Breast epithelium (tissue), 4 donors: ENCODE results near the gene RFX8. TPM values are rescaled to one million over a fixed set of nuclear protein-coding genes. Genes with fewer than 3 reads are reported as not detected.

Source experiments
- DNase-seq, 2 donors: peaks; one replicate each; pipeline ENCODE4 v3.0.0-alpha.2; 2019; ENCODE audit warnings: low spot score in 2 of 2
- H3K27ac ChIP-seq, 2 donors: fragments of 200-600 bp; sonication (generic) in 1 of 2; one replicate each; pipeline ENCODE4 v1.5.1; 2016 to 2019; ENCODE audit warnings: mild to moderate bottlenecking in 1 of 2
- H3K27me3 ChIP-seq, 2 donors: fragments of 200-600 bp; sonication (generic) in 1 of 2; one replicate each; pipeline versions ENCODE4 v1.5.1 to v1.6.0; 2017 to 2019; ENCODE audit warnings: control low read depth in 1 of 2, mild to moderate bottlenecking in 1 of 2
- H3K36me3 ChIP-seq: fragments of 200-600 bp; one replicate; pipeline ENCODE4 v1.5.1; 2019
- H3K4me1 ChIP-seq, 2 donors: fragments of 200-600 bp; sonication (generic); one replicate each; pipeline ENCODE4 v1.5.1; 2016 to 2019; ENCODE audit warnings: control low read depth in 1 of 2
- H3K4me3 ChIP-seq, 3 donors: fragments of 200-600 bp; sonication (generic); 1 replicate in 2 of 3; 2 replicates in 1 of 3; pipeline ENCODE4 v1.5.1; 2016 to 2019; ENCODE audit warnings: mild to moderate bottlenecking in 3 of 3, moderate library complexity in 2 of 3
- H3K9me3 ChIP-seq, 2 donors: fragments of 200-600 bp; sonication (generic) in 1 of 2; one replicate each; pipeline ENCODE4 v1.5.1; 2016 to 2019; ENCODE audit warnings: control low read depth in 1 of 2
- CTCF ChIP-seq, 3 donors: fragments of 450-650 bp; IDR thresholded peaks; one replicate each; pipeline ENCODE4 v1.5.1; 2016 to 2017; ENCODE audit warnings: antibody characterized with exemption in 3 of 3, mild to moderate bottlenecking in 3 of 3, moderate library complexity in 3 of 3
- POLR2A ChIP-seq: fragments of 450-650 bp; IDR thresholded peaks from one replicate; pipeline ENCODE4 v1.6.1; 2016; ENCODE audit warnings: antibody characterized with exemption, mild to moderate bottlenecking, moderate library complexity
- POLR2AphosphoS5 ChIP-seq, 3 donors: sonication (generic); formaldehyde crosslinking; IDR thresholded peaks; one replicate each; pipeline ENCODE4 v1.6.1; 2017; ENCODE audit warnings: antibody characterized with exemption in 3 of 3
- intact Hi-C: fragments of 100-400 bp; cut with DNase I; formaldehyde crosslinking; loops from one replicate; pipeline ENCODE4 v1.15.1; 2023; ENCODE audit warnings: low total_unique reads
- total RNA-seq, 3 donors: library from RNA; depleted of rRNA; stranded (reverse); fragments of >200 nt; gene quantifications; one replicate each; pipeline ENCODE4 v1.1.0, GENCODE V29; 2016

RFX8 gene
- total RNA-seq, 3 donors from 2014 or later, result 0.96 to 3.8 (median 2.3) TPM

- Histone ChIP-seq H3K4me1 (no peaks in the 10 kb centered on the region), H3K4me3 (no peak overlapping the region), H3K9me3 (no peaks in the 10 kb centered on the region), H3K36me3 (no peaks in the 10 kb centered on the region), H3K27me3 (no peaks in the 10 kb centered on the region), H3K27ac (no peak overlapping the region)
- intact Hi-C loops, result no loop called here
- no peak for DNase-seq
- TF ChIP-seq POLR2A (no peak), CTCF (IDR thresholded peaks at IDR 0.05) (no peak), POLR2AphosphoS5 (IDR thresholded peaks at IDR 0.05) (no peak)
Measured at GRCh38 chr2:101405351-101405899, 69.5 kb downstream of the RFX8 start.

DNA sequence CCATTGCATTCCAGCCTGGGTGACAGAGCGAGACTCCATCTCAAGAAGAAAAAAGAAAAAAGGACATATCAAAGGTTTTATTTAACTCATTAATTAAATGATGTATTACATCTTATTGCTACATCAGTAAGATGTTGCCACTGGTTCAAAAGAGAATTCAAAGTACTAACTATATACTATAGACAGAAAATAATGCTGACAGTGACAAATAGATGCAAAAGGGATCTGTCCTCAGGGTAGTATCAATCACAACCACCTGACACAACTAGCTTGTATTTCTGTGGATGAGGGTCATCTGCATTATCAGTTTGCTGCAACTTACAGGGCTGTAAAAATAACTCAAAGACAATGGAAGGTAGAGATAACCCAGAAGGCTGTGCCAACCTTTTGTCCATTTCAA lies 71.2 kb downstream of the RFX8 start:
- Histone ChIP-seq H3K27ac (no peak overlapping the region), H3K4me1 (no peaks in the 10 kb centered on the region), H3K36me3 (no peaks in the 10 kb centered on the region), H3K4me3 (no peak overlapping the region), H3K27me3 (no peaks in the 10 kb centered on the region), H3K9me3 (no peaks in the 10 kb centered on the region)
- TF ChIP-seq CTCF (IDR thresholded peaks at IDR 0.05), result no peak
- TF ChIP-seq POLR2AphosphoS5 (IDR thresholded peaks at IDR 0.05), result no peak
- TF ChIP-seq POLR2A, result no peak
- DNase-seq, result no peak
- intact Hi-C loops, result no loop called here

DNA sequence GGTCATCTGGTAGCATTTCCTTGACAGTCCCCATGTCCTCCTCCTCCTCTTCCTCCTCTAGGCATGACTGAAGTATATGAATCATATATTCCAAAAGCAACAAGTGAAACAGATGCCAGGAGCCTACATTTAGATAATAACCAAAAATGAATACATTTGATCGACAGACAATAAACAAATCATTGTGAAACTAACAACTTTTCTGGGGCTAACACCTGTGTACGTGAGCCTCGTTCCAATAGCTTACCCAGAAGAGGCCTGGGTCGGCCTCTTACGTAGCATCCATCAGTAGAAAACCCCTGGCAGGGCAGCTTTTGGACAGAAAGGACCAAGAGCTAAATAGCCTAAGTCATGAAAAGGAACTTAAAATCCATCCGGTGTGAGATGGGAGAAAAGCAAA lies 72.3 kb downstream of the RFX8 start:
- Histone ChIP-seq H3K27me3 (no peaks in the 10 kb centered on the region), H3K27ac (no peak overlapping the region), H3K4me3 (no peak overlapping the region), H3K36me3 (no peaks in the 10 kb centered on the region), H3K9me3 (no peaks in the 10 kb centered on the region), H3K4me1 (no peaks in the 10 kb centered on the region)
- no peak for DNase-seq
- intact Hi-C loops, result no loop called here
- TF ChIP-seq POLR2AphosphoS5 (IDR thresholded peaks at IDR 0.05) (no peak), POLR2A (no peak), CTCF (IDR thresholded peaks at IDR 0.05) (no peak)

GRCh38 chr2:101401906-101402305 lies 73.0 kb downstream of the RFX8 start:
- TF ChIP-seq POLR2A, result no peak
- TF ChIP-seq POLR2AphosphoS5 (IDR thresholded peaks at IDR 0.05), result no peak
- no peak overlapping the region for H3K27ac ChIP-seq
- no peaks in the 10 kb centered on the region for H3K36me3 ChIP-seq
- H3K4me1 ChIP-seq, result no peaks in the 10 kb centered on the region
- no peaks in the 10 kb centered on the region for H3K9me3 ChIP-seq
- no peaks in the 10 kb centered on the region for H3K27me3 ChIP-seq
- no peak overlapping the region for H3K4me3 ChIP-seq
- intact Hi-C loops, result no loop called here
- DNase-seq, result no peak

GRCh38 chr2:101401326-101401665 lies 73.6 kb downstream of the RFX8 start:
- no peaks in the 10 kb centered on the region for H3K36me3 ChIP-seq
- no peak for DNase-seq
- no peaks in the 10 kb centered on the region for H3K9me3 ChIP-seq
- no peak overlapping the region for H3K27ac ChIP-seq
- TF ChIP-seq POLR2AphosphoS5 (IDR thresholded peaks at IDR 0.05), result no peak
- no peak for TF ChIP-seq POLR2A
- TF ChIP-seq CTCF (IDR thresholded peaks at IDR 0.05), result no peak
- H3K4me3 ChIP-seq, result no peak overlapping the region
- H3K4me1 ChIP-seq, result no peaks in the 10 kb centered on the region
- no peaks in the 10 kb centered on the region for H3K27me3 ChIP-seq
- intact Hi-C loops, result no loop called here
